K562 (cell line): ENCODE results near the gene HECW1. TPM values are rescaled to one million over a fixed set of nuclear protein-coding genes. Genes with fewer than 3 reads are reported as not detected.
A peak's percentile ranks its signal among the peaks of the same experiment; 100 is the strongest.

Experiments
- ATAC-seq: fragments of 200-7000 bp; cut with Tn5 transposase; 3 replicates; pipeline ENCODE4 v1.9.1; 2020; ENCODE audit warnings: moderate library complexity
- BruUV-seq: library from RNA; stranded (reverse); fragments of 400-500 nt; replicated peaks from 2 replicates; lab custom pipeline; 2021; lab: Mats Ljungman, UMichigan
- CTCF ChIA-PET: fragments of 300-600 bp; formaldehyde crosslinking; extraction: SDS; loops from one replicate; lab custom pipeline; 2021; ENCODE audit warnings: low intra/inter-chr PET ratio; lab: Yijun Ruan, JAX
- POLR2A ChIA-PET: fragments of 300-600, 350-650 bp; sonication (Branson Sonifier 250); formaldehyde crosslinking; extraction: SDS; loops from one replicate; lab custom pipeline; 2021; ENCODE audit warnings: antibody characterized with exemption, inconsistent platforms; lab: Yijun Ruan, JAX
- DNase-seq, 4 experiments: peaks; one replicate each; pipeline versions ENCODE4 v3.0.0 to v3.0.0-alpha.2; 2011 to 2018; ENCODE audit warnings: low spot score in 3 of 4, mixed read lengths in 3 of 4; ENCODE audit errors: extremely low read depth in 1 of 4
- FAIRE-seq: peaks from 2 replicates; lab custom pipeline; 2011; peaks lifted over from hg19 to GRCh38; lab: Jason Lieb, UNC
- H2AFZ ChIP-seq: 2 replicates; pipeline ENCODE4 v1.6.0; 2011; ENCODE audit warnings: low read depth, low read length, control low read depth, inconsistent platforms
- H3K27ac ChIP-seq: fragments of 200-600 bp; 3 replicates; pipeline ENCODE4 v1.8.0; 2011; ENCODE audit warnings: low read depth, mild to moderate bottlenecking, control low read depth, inconsistent platforms, low read length, moderate library complexity, mixed read lengths; ENCODE audit errors: extremely low read depth
- H3K27me3 ChIP-seq, 2 experiments: fragments of 300-600 bp in 1 of 2; 2 replicates in 1 of 2; 3 replicates in 1 of 2; pipeline versions ENCODE4 v1.6.0 to v1.8.0; 2011; ENCODE audit warnings: inconsistent platforms in 2 of 2, low read length in 2 of 2, mild to moderate bottlenecking in 1 of 2, mixed read lengths in 1 of 2, moderate library complexity in 1 of 2; ENCODE audit not compliant: control insufficient read depth in 2 of 2, insufficient read depth in 2 of 2
- H3K36me3 ChIP-seq: fragments of 300-600 bp; 3 replicates; pipeline ENCODE4 v1.8.0; 2011; ENCODE audit warnings: mild to moderate bottlenecking, low read length, inconsistent platforms; ENCODE audit not compliant: control insufficient read depth, insufficient read depth
- H3K4me1 ChIP-seq, 2 experiments: fragments of 200-600 bp in 1 of 2; replicated peaks in 1 of 2; 2 replicates in 1 of 2; 3 replicates in 1 of 2; pipeline versions ENCODE4 v1.5.1 to v1.8.0; 2011; ENCODE audit warnings: inconsistent platforms in 2 of 2, low read length in 2 of 2, mild to moderate bottlenecking in 1 of 2, mixed read lengths in 1 of 2, moderate library complexity in 1 of 2; ENCODE audit not compliant: control insufficient read depth in 2 of 2, insufficient read depth in 2 of 2
- H3K4me2 ChIP-seq: 2 replicates; pipeline ENCODE4 v1.6.1; 2011; ENCODE audit warnings: low read length, control low read depth, inconsistent platforms, mixed read lengths; ENCODE audit not compliant: insufficient read depth
- H3K4me3 ChIP-seq: fragments of 200-600 bp; sonication (generic), shearing (Covaris generic); 2 replicates; pipeline ENCODE4 v1.5.1; 2016; ENCODE audit warnings: control low read depth, inconsistent platforms
- H3K79me2 ChIP-seq: fragments of 200-600 bp; 3 replicates; pipeline ENCODE4 v1.8.0; 2011; ENCODE audit warnings: low read length, inconsistent platforms; ENCODE audit not compliant: control insufficient read depth, insufficient read depth
- H3K9ac ChIP-seq, 2 experiments: 2 replicates each; pipeline versions ENCODE4 v1.6.0 to v1.6.1; 2011; ENCODE audit warnings: low read depth in 2 of 2, low read length in 2 of 2, control low read depth in 1 of 2, inconsistent platforms in 1 of 2, mild to moderate bottlenecking in 1 of 2, mixed read lengths in 1 of 2; ENCODE audit not compliant: insufficient read depth in 1 of 2
- H3K9me1 ChIP-seq: one replicate; pipeline ENCODE4 v1.6.0; 2011; ENCODE audit warnings: inconsistent platforms, mild to moderate bottlenecking, low read length, moderate library complexity; ENCODE audit not compliant: control insufficient read depth, insufficient read depth
- H3K9me3 ChIP-seq: replicated peaks from 2 replicates; pipeline ENCODE4 v1.5.1; 2011; ENCODE audit warnings: low read depth, low read length, inconsistent platforms; ENCODE audit not compliant: control insufficient read depth, insufficient read depth
- H4K20me1 ChIP-seq: replicated peaks from 2 replicates; pipeline ENCODE4 v1.6.1; 2011; ENCODE audit warnings: low read length, inconsistent platforms, mixed read lengths; ENCODE audit not compliant: control insufficient read depth, insufficient read depth
- HEY1 ChIP-seq: fragments of 250-450 bp; sonication (Bioruptor Pico); IDR thresholded peaks from 2 replicates; pipeline ENCODE4 v1.5.0; 2020; ENCODE audit warnings: mild to moderate bottlenecking, moderate library complexity, borderline replicate concordance
- KLF1 ChIP-seq: fragments of 450-650 bp; IDR thresholded peaks from 2 replicates; pipeline ENCODE4 v1.6.1; 2016; ENCODE audit warnings: missing genetic modification characterization, missing compliant biosample characterization
- ZC3H4 ChIP-seq: sonication (generic); formaldehyde crosslinking; IDR thresholded peaks from 2 replicates; pipeline ENCODE4 v1.9.0; 2021; ENCODE audit warnings: missing genetic modification reagents, borderline replicate concordance
- ZNF121 ChIP-seq: sonication (generic); formaldehyde crosslinking; conservative IDR thresholded peaks from 2 replicates; pipeline ENCODE4 v1.8.0; 2022; ENCODE audit warnings: missing genetic modification reagents
- ZNF224 ChIP-seq: sonication (generic); formaldehyde crosslinking; IDR thresholded peaks from 2 replicates; pipeline ENCODE4 v1.8.0; 2022; ENCODE audit warnings: mild to moderate bottlenecking, missing genetic modification reagents
- ZNF766 ChIP-seq: fragments of 200-800 bp; sonication (Bioruptor generic); conservative IDR thresholded peaks from 2 replicates; pipeline ENCODE4 v1.6.1; 2016; ENCODE audit warnings: missing genetic modification characterization, missing compliant biosample characterization
- WGBS: fragments of 100-300 bp; shearing (Covaris generic); methylation state at CpG from one replicate; pipeline ENCODE4 v1.1.6; 2016; ENCODE audit warnings: low coverage, mixed read lengths; ENCODE audit not compliant: insufficient coverage; ENCODE audit errors: missing lambda C conversion rate; 5-methylcytosine and 5-hydroxymethylcytosine counted together
- in situ Hi-C: fragments of 300-500 bp; cut with MboI; formaldehyde crosslinking; loops from 4 replicates; pipeline ENCODE4 v1.15.0; 2018; ENCODE audit warnings: inconsistent platforms, mixed read lengths
- intact Hi-C: fragments of 100-400 bp; cut with micrococcal nuclease; formaldehyde crosslinking; loops from 2 replicates; pipeline ENCODE4 v1.14.2; 2022
- polyA plus RNA-seq, 8 experiments: library from polyadenylated mRNA; depleted of rRNA in 4 of 8; stranded (reverse) in 5 of 8; unstranded in 3 of 8; fragments of >200 nt; fragmentation: Nextera tagmentation in 2 of 8; fragmentation: Illumina TruSeq in 1 of 8; extraction: Ambion mirVana in 2 of 8; extraction: Trizol in 1 of 8; gene quantifications; 2 replicates each; pipeline versions ENCODE4 v1.2.1 to v1.2.3, GENCODE V29; 2011 to 2014; ENCODE audit warnings: inconsistent platforms in 1 of 8, missing spikeins in 1 of 8
- total RNA-seq, 7 experiments: library from RNA; depleted of rRNA in 6 of 7; stranded (reverse); fragments of >200 nt in 6 of 7; fragmentation: Illumina TruSeq in 2 of 7; extraction: Trizol in 2 of 7; gene quantifications; 2 replicates each; pipeline versions ENCODE4 v1.2.1 to v1.2.3, GENCODE V29; 2011 to 2021; ENCODE audit warnings: low replicate concordance in 1 of 7
- TF ChIP-seq, protein P1 (sequence below): fragments of 450-650 bp; IDR thresholded peaks from 2 replicates; pipeline ENCODE4 v1.6.1; 2018; ENCODE audit not compliant: partially characterized antibody
- TF ChIP-seq, protein P2 (sequence below): fragments of 450-650 bp; IDR thresholded peaks from 2 replicates; pipeline ENCODE4 v1.6.1; 2016

HECW1 gene
- total and polyA plus RNA-seq, 9 of the 15 experiments (the other 6 are each of a cell fraction or from before 2014, with no cell fraction given), result 0.07 to 0.31 (median 0.13) TPM; not detected in 4

DNA sequence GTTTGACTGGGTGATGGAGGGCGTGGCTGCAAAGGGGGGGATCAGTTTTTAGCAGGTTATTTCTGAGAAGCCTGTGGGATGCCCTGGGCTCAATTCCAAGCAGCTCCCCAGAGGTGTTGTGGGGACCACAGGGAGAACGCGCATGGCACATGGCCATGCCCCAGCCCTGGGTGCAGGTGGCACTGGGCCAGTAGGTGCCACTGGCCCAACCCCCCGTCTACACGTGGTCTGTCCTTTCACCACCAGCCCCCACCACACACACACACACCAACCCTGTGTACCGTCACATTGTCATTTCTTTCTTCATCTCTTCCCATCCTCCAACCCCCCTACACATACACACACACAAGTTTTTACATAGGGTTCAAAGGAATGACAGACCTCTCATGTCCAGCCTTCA is 355.4 kb downstream of the HECW1 start:
- Histone ChIP-seq H3K9ac (no peak overlapping the region), H3K4me1 (peaks cover 0 to 8% of the 10 kb centered on the region in 2 experiments; a peak in 3 of 5 replicates), H3K9me1 (no peaks in the 10 kb centered on the region), H2AFZ (no peak overlapping the region), H3K4me2 (no peak overlapping the region), H3K36me3 (no peaks in the 10 kb centered on the region), H3K27me3 (peaks cover 27 to 52% of the 10 kb centered on the region in 2 experiments), H3K4me3 (no peak overlapping the region), H3K27ac (no peak overlapping the region), H3K9me3 (no peaks in the 10 kb centered on the region), H4K20me1 (peaks cover 7% of the 10 kb centered on the region; the same call in 1 of the 2 replicates), H3K79me2 (no peaks in the 10 kb centered on the region)
- ChIA-PET POLR2A (no interaction called here), CTCF (no interaction called here)
- no peak for TF ChIP-seq HEY1 (CRISPR knock-in tag)
- TF ChIP-seq ZC3H4 (CRISPR knock-in tag), result no peak
- TF ChIP-seq, protein P1, sequence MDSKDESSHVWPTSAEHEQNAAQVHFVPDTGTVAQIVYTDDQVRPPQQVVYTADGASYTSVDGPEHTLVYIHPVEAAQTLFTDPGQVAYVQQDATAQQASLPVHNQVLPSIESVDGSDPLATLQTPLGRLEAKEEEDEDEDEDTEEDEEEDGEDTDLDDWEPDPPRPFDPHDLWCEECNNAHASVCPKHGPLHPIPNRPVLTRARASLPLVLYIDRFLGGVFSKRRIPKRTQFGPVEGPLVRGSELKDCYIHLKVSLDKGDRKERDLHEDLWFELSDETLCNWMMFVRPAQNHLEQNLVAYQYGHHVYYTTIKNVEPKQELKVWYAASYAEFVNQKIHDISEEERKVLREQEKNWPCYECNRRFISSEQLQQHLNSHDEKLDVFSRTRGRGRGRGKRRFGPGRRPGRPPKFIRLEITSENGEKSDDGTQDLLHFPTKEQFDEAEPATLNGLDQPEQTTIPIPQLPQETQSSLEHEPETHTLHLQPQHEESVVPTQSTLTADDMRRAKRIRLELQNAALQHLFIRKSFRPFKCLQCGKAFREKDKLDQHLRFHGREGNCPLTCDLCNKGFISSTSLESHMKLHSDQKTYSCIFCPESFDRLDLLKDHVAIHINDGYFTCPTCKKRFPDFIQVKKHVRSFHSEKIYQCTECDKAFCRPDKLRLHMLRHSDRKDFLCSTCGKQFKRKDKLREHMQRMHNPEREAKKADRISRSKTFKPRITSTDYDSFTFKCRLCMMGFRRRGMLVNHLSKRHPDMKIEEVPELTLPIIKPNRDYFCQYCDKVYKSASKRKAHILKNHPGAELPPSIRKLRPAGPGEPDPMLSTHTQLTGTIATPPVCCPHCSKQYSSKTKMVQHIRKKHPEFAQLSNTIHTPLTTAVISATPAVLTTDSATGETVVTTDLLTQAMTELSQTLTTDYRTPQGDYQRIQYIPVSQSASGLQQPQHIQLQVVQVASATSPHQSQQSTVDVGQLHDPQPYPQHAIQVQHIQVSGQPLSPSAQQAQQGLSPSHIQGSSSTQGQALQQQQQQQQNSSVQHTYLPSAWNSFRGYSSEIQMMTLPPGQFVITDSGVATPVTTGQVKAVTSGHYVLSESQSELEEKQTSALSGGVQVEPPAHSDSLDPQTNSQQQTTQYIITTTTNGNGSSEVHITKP, result peak; percentile 44
- no peak for TF ChIP-seq KLF1 (tag)
- no peak for TF ChIP-seq ZNF121
- TF ChIP-seq, protein P2, sequence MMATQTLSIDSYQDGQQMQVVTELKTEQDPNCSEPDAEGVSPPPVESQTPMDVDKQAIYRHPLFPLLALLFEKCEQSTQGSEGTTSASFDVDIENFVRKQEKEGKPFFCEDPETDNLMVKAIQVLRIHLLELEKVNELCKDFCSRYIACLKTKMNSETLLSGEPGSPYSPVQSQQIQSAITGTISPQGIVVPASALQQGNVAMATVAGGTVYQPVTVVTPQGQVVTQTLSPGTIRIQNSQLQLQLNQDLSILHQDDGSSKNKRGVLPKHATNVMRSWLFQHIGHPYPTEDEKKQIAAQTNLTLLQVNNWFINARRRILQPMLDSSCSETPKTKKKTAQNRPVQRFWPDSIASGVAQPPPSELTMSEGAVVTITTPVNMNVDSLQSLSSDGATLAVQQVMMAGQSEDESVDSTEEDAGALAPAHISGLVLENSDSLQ, result no peak
- no peak for TF ChIP-seq ZNF224 (CRISPR knock-in tag)
- no peak for TF ChIP-seq ZNF766 (CRISPR knock-in tag)
- DNase-seq, result no peak
- BruUV-seq, result no TSS peak
- no peak for ATAC-seq
- no peak for FAIRE-seq
- in situ Hi-C loops, result no loop called here
- 54% methylated on average over 4 of the region's 6 CpGs for WGBS
- intact Hi-C loops, result no loop called here
